DND-41 (cell line): ENCODE data around the gene PBX3.

Experiments used
- ATAC-seq: fragments of 200-7000 bp; cut with Tn5 transposase; 3 replicates; pipeline ENCODE4 v1.9.1; 2021; ENCODE audit warnings: low read depth; ENCODE audit not compliant: insufficient read depth
- DNase-seq: peaks from one replicate; pipeline ENCODE4 v3.0.0-alpha.2; 2020
- H2AFZ ChIP-seq: 2 replicates; pipeline ENCODE4 v1.6.0; 2012; ENCODE audit warnings: low read depth, low read length
- H3K27ac ChIP-seq: 2 replicates; pipeline ENCODE4 v1.5.1; 2012; ENCODE audit warnings: low read length, inconsistent platforms
- H3K27me3 ChIP-seq: fragments of 200-600 bp; sonication (generic); 2 replicates; pipeline ENCODE4 v1.6.0; 2012; ENCODE audit warnings: low read length, mild to moderate bottlenecking, inconsistent platforms; ENCODE audit not compliant: insufficient read depth, poor library complexity
- H3K36me3 ChIP-seq: 2 replicates; pipeline ENCODE4 v1.5.1; 2012; ENCODE audit warnings: low read length, inconsistent platforms; ENCODE audit not compliant: insufficient read depth
- H3K4me1 ChIP-seq: 2 replicates; pipeline ENCODE4 v1.5.1; 2012; ENCODE audit warnings: mild to moderate bottlenecking, low read length; ENCODE audit not compliant: insufficient read depth
- H3K4me2 ChIP-seq: 2 replicates; pipeline ENCODE4 v1.6.0; 2012; ENCODE audit warnings: mild to moderate bottlenecking, moderate library complexity, low read length, inconsistent platforms; ENCODE audit not compliant: insufficient read depth
- H3K4me3 ChIP-seq, 2 experiments: fragments of 200-600 bp in 1 of 2; shearing (Covaris generic) in 1 of 2; 2 replicates each; pipeline ENCODE4 v1.5.1; 2012 to 2016; ENCODE audit warnings: inconsistent platforms in 2 of 2, low read length in 2 of 2, mild to moderate bottlenecking in 2 of 2, low read depth in 1 of 2, moderate library complexity in 1 of 2
- H3K79me2 ChIP-seq: 2 replicates; pipeline ENCODE4 v1.6.0; 2012; ENCODE audit warnings: low read length, inconsistent platforms; ENCODE audit not compliant: insufficient read depth
- H3K9ac ChIP-seq: 2 replicates; pipeline ENCODE4 v1.6.0; 2012; ENCODE audit warnings: low read depth, mild to moderate bottlenecking, inconsistent platforms, low read length, moderate library complexity
- H3K9me3 ChIP-seq: 2 replicates; pipeline ENCODE4 v1.5.1; 2012; ENCODE audit warnings: low read length, moderate library complexity, mild to moderate bottlenecking, inconsistent platforms; ENCODE audit not compliant: insufficient read depth, severe bottlenecking
- H4K20me1 ChIP-seq: 2 replicates; pipeline ENCODE4 v1.6.0; 2012; ENCODE audit warnings: low read length; ENCODE audit not compliant: insufficient read depth
- CTCF ChIP-seq: IDR thresholded peaks from 2 replicates; pipeline ENCODE4 v1.5.1; 2012; ENCODE audit warnings: borderline replicate concordance, low read length, moderate library complexity, mild to moderate bottlenecking; ENCODE audit not compliant: poor library complexity, severe bottlenecking; ENCODE audit errors: extremely low read depth
- EZH2 ChIP-seq: IDR thresholded peaks from 3 replicates; pipeline ENCODE4 v1.6.1; 2012; ENCODE audit warnings: borderline replicate concordance, low read depth, mild to moderate bottlenecking, moderate library complexity, low read length, inconsistent platforms; ENCODE audit not compliant: severe bottlenecking

The PBX3 gene

GRCh38 chr9:125969462-125969861 lies 222.3 kb downstream of the PBX3 start:
- ATAC-seq (no peak), DNase-seq (no peak)
- Histone ChIP-seq H3K27me3 (no peaks in the 10 kb centered on the region), H3K79me2 (no peaks in the 10 kb centered on the region), H4K20me1 (no peaks in the 10 kb centered on the region), H2AFZ (no peak overlapping the region), H3K36me3 (peaks cover 20% of the 10 kb centered on the region; the same call in 1 of the 2 replicates), H3K27ac (no peak overlapping the region), H3K4me1 (no peaks in the 10 kb centered on the region), H3K9me3 (no peaks in the 10 kb centered on the region), H3K4me3 (no peak overlapping the region), H3K4me2 (no peak overlapping the region), H3K9ac (no peak overlapping the region)
- TF ChIP-seq CTCF = no peak
- TF ChIP-seq EZH2 = no peak

GRCh38 chr9:125969868-125970267 lies 222.7 kb downstream of the PBX3 start:
- Histone ChIP-seq H3K27me3 (no peaks in the 10 kb centered on the region), H3K27ac (no peak overlapping the region), H3K36me3 (peaks cover 17% of the 10 kb centered on the region; the same call in 1 of the 2 replicates), H4K20me1 (no peaks in the 10 kb centered on the region), H3K4me1 (no peaks in the 10 kb centered on the region), H3K4me3 (no peak overlapping the region), H2AFZ (no peak overlapping the region), H3K9ac (no peak overlapping the region), H3K79me2 (no peaks in the 10 kb centered on the region), H3K4me2 (no peak overlapping the region), H3K9me3 (no peaks in the 10 kb centered on the region)
- ATAC-seq (no peak), DNase-seq (no peak)
- TF ChIP-seq CTCF (no peak), EZH2 (no peak)

- Histone ChIP-seq H3K27me3 (no peaks in the 10 kb centered on the region), H3K9me3 (no peaks in the 10 kb centered on the region), H3K9ac (no peak overlapping the region), H2AFZ (no peak overlapping the region), H3K4me3 (no peak overlapping the region), H3K27ac (no peak overlapping the region), H4K20me1 (no peaks in the 10 kb centered on the region), H3K4me1 (no peaks in the 10 kb centered on the region), H3K79me2 (no peaks in the 10 kb centered on the region), H3K4me2 (no peak overlapping the region), H3K36me3 (peaks cover 12% of the 10 kb centered on the region; the same call in 1 of the 2 replicates)
- DNase-seq (no peak), ATAC-seq (no peak)
- no peak for TF ChIP-seq EZH2
- no peak for TF ChIP-seq CTCF
These were observed 223.2 kb downstream of the PBX3 start for GRCh38 chr9:125970340-125970739.

- no peaks in the 10 kb centered on the region for H3K79me2 ChIP-seq
- no peak for ATAC-seq
- H3K27ac ChIP-seq = no peak overlapping the region
- H4K20me1 ChIP-seq = no peaks in the 10 kb centered on the region
- no peaks in the 10 kb centered on the region for H3K9me3 ChIP-seq
- no peaks in the 10 kb centered on the region for H3K4me1 ChIP-seq
- H3K27me3 ChIP-seq = no peaks in the 10 kb centered on the region
- no peak overlapping the region for H3K4me2 ChIP-seq
- no peak for DNase-seq
- TF ChIP-seq CTCF (no peak), EZH2 (no peak)
- H3K9ac ChIP-seq = no peak overlapping the region
- H2AFZ ChIP-seq = no peak overlapping the region
- peaks cover 7% of the 10 kb centered on the region; the same call in 1 of the 2 replicates for H3K36me3 ChIP-seq
- H3K4me3 ChIP-seq = no peak overlapping the region
These were observed 223.9 kb downstream of the PBX3 start for GRCh38 chr9:125971050-125971449.
